Measurements from ENCODE around the gene PACC1.
"Not testable (repeated sequence)": the region's sequence is repeated elsewhere in the genome, so short reads cannot be mapped to it uniquely, and the experiment has no call there.

GRCh38 chr1:212395678-212396437 is 18.8 kb downstream of the PACC1 start:
- not testable (repeated sequence) for TF ChIP-seq CTCF, POLR2A (IDR thresholded peaks at IDR 0.05)
